Natural killer cell (primary cell): ENCODE measurements around the gene STK24. TPM values are rescaled to one million over a fixed set of nuclear protein-coding genes. Genes with fewer than 3 reads are reported as not detected.

ENCODE experiments used
- ATAC-seq, 3 donors: fragments of 150-1000 bp in 2 of 3; fragments of 200-7000 bp in 1 of 3; cut with Tn5 transposase; 1 replicate in 1 of 3; 2 replicates in 2 of 3; pipeline ENCODE4 v1.10.0; 2021; ENCODE audit warnings: mild to moderate bottlenecking in 2 of 3, moderate library complexity in 2 of 3
- DNase-seq, 2 donors: peaks; one replicate each; pipeline versions ENCODE4 v3.0.0 to v3.0.0-alpha.2; 2013 to 2021; ENCODE audit warnings: mixed read lengths in 1 of 2
- H3K27ac ChIP-seq: one replicate; pipeline ENCODE4 v1.5.1; 2013; ENCODE audit warnings: mild to moderate bottlenecking, low read length
- H3K27me3 ChIP-seq: one replicate; pipeline ENCODE4 v1.6.1; 2013; ENCODE audit warnings: low read length; ENCODE audit not compliant: control insufficient read depth, insufficient read depth
- H3K36me3 ChIP-seq: one replicate; pipeline ENCODE4 v1.6.1; 2013; ENCODE audit warnings: low read length; ENCODE audit not compliant: control insufficient read depth, insufficient read depth
- H3K4me1 ChIP-seq: one replicate; pipeline ENCODE4 v1.6.1; 2013; ENCODE audit warnings: low read length; ENCODE audit not compliant: control insufficient read depth, insufficient read depth
- H3K4me3 ChIP-seq: one replicate; pipeline ENCODE4 v1.5.1; 2013; ENCODE audit warnings: low read length
- H3K9me3 ChIP-seq: one replicate; pipeline ENCODE4 v1.6.1; 2013; ENCODE audit warnings: low read length; ENCODE audit not compliant: control insufficient read depth, insufficient read depth
- H3K27ac Mint-ChIP-seq, 2 donors: one replicate each; pipeline ENCODE4 v1.8.0; 2022; ENCODE audit warnings: mild to moderate bottlenecking in 2 of 2, mixed read lengths in 2 of 2, moderate library complexity in 1 of 2
- H3K27me3 Mint-ChIP-seq, 2 donors: one replicate each; pipeline ENCODE4 v1.8.0; 2022; ENCODE audit warnings: low read depth in 2 of 2, mixed read lengths in 2 of 2
- H3K36me3 Mint-ChIP-seq: one replicate; pipeline ENCODE4 v1.8.0; 2022; ENCODE audit warnings: mixed read lengths
- H3K4me1 Mint-ChIP-seq, 2 donors: one replicate each; pipeline ENCODE4 v1.8.0; 2022; ENCODE audit warnings: mixed read lengths in 2 of 2
- H3K4me3 Mint-ChIP-seq: one replicate; pipeline ENCODE4 v1.8.0; 2022; ENCODE audit warnings: mild to moderate bottlenecking, moderate library complexity, mixed read lengths
- H3K9me3 Mint-ChIP-seq, 2 donors: one replicate each; pipeline ENCODE4 v1.8.0; 2022; ENCODE audit warnings: mixed read lengths in 2 of 2
- CTCF ChIP-seq: fragments of 200-600 bp; IDR thresholded peaks from one replicate; pipeline ENCODE4 v1.8.0; 2022; ENCODE audit warnings: antibody characterized with exemption
- WGBS: methylation state at CpG from one replicate; pipeline ENCODE4 v1.1.7; 2013; ENCODE audit warnings: missing lambda C conversion rate; ENCODE audit not compliant: insufficient coverage; 5-methylcytosine and 5-hydroxymethylcytosine counted together
- intact Hi-C: fragments of 100-400 bp; cut with micrococcal nuclease; formaldehyde crosslinking; loops from one replicate; pipeline ENCODE4 v1.14.2; 2022
- total RNA-seq, 4 donors: library from RNA; stranded (reverse); fragments of 120-200 nt in 1 of 4; gene quantifications; one replicate each; pipeline versions ENCODE4 v1.2.3 to v1.2.4, GENCODE V29; 2013 to 2022

Gene STK24
- total RNA-seq, 3 donors from 2014 or later (not counting 1 experiment from before 2014, with no cell fraction given): 64.5 to 78.4 (median 70.4) TPM

DNA sequence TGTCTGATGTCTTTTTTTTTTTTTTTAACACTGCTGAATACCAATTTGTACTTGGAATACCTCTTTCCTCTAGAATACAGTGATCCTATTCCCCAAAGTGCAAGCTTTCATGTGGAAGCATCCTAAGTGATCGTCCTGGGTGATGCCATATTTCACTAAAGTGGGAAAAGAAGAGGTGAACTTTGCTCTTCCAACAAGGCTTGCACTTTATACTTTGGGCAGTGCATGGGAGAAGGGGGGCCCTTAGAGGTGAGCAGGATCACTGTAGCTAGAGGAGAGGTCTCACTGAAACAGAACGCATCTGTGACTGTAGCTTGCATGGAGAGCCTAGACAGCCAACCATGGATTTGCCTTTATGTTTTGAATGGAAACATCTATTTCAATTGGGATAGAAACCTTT is 173.8 kb downstream of the STK24 start:
- Histone ChIP-seq H3K27me3 (no peaks in the 10 kb centered on the region), H3K4me3 (no peak overlapping the region), H3K36me3 (no peaks in the 10 kb centered on the region), H3K4me1 (no peaks in the 10 kb centered on the region), H3K27ac (no peak overlapping the region), H3K9me3 (no peaks in the 10 kb centered on the region)
- no peak for DNase-seq
- Mint-ChIP-seq H3K36me3 (no peaks in the 10 kb centered on the region), H3K27ac (no peak overlapping the region), H3K4me3 (no peak overlapping the region), H3K9me3 (no peaks in the 10 kb centered on the region), H3K27me3 (peaks cover 0 to 5% of the 10 kb centered on the region in 2 donors), H3K4me1 (no peaks in the 10 kb centered on the region)
- intact Hi-C loops: no loop called here
- no peak for TF ChIP-seq CTCF
- no peak for ATAC-seq
- 87% methylated on average over 2 of the region's 2 CpGs for WGBS

- no peaks in the 10 kb centered on the region for H3K36me3 Mint-ChIP-seq
- no peaks in the 10 kb centered on the region for H3K9me3 ChIP-seq
- no peak overlapping the region for H3K27ac Mint-ChIP-seq
- intact Hi-C loops: no loop called here
- ATAC-seq (no peak), DNase-seq (no peak)
- H3K4me3 Mint-ChIP-seq: no peak overlapping the region
- no peaks in the 10 kb centered on the region for H3K9me3 Mint-ChIP-seq
- H3K4me1 ChIP-seq: no peaks in the 10 kb centered on the region
- TF ChIP-seq CTCF: no peak
- H3K27me3 Mint-ChIP-seq: peaks cover 0 to 5% of the 10 kb centered on the region in 2 donors
- no peaks in the 10 kb centered on the region for H3K36me3 ChIP-seq
- no peak overlapping the region for H3K4me3 ChIP-seq
- WGBS: 96% methylated on average over 13 of the region's 13 CpGs
- H3K27me3 ChIP-seq: no peaks in the 10 kb centered on the region
- H3K27ac ChIP-seq: no peak overlapping the region
- H3K4me1 Mint-ChIP-seq: no peaks in the 10 kb centered on the region
Observed at GRCh38 chr13:98401934-98402333, 175.0 kb downstream of the STK24 start.

DNA sequence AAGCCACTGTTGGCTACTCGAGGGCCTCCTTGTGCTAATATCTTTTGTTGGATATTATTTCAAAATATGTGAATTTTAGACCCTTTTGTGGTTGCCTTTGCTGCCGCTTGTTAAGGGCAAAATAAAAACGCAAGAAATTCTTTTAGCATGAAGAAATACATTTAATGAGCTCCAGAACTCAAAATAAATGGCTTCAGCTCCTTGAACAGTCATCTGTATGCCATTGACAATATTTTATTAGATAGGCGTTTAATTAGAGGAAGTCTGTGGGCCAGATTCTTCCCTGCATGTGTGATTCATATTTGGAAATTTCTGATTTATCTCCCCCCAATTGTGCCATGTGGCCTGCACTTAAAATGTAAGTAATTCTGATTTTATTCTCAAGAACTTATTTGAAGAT is 177.2 kb downstream of the STK24 start:
- H3K27ac ChIP-seq: no peak overlapping the region
- no peaks in the 10 kb centered on the region for H3K36me3 ChIP-seq
- Mint-ChIP-seq H3K4me3 (no peak overlapping the region), H3K27me3 (peaks cover 0 to 3% of the 10 kb centered on the region in 2 donors), H3K27ac (no peak overlapping the region), H3K9me3 (no peaks in the 10 kb centered on the region), H3K36me3 (no peaks in the 10 kb centered on the region), H3K4me1 (no peaks in the 10 kb centered on the region)
- no peak for TF ChIP-seq CTCF
- intact Hi-C loops: no loop called here
- DNase-seq (no peak), ATAC-seq (no peak)
- no peaks in the 10 kb centered on the region for H3K4me1 ChIP-seq
- 82% methylated on average over 2 of the region's 4 CpGs for WGBS
- no peaks in the 10 kb centered on the region for H3K27me3 ChIP-seq
- no peak overlapping the region for H3K4me3 ChIP-seq
- H3K9me3 ChIP-seq: no peaks in the 10 kb centered on the region

DNA sequence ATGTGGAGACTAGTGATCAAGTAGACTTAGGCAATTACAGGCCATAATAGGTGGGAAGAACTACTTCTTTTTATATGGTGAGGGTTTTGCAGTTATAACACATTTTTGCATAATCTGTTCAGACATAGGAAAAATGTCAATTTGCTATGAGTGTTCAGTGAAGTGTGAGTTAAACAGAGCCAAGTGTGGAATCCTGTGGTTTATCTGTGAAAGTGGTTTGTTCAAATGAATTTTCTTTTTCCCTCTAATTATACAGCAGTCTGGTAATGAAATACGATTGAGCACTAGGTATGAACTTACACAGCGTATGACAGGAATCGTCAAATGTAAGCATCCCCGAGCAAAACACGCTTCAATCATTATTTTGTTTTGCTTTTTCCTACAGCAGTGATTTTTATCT is 178.3 kb downstream of the STK24 start:
- Mint-ChIP-seq H3K27ac (no peak overlapping the region), H3K4me3 (no peak overlapping the region), H3K4me1 (no peaks in the 10 kb centered on the region), H3K27me3 (peaks cover 0 to 3% of the 10 kb centered on the region in 2 donors), H3K36me3 (no peaks in the 10 kb centered on the region), H3K9me3 (no peaks in the 10 kb centered on the region)
- no peak overlapping the region for H3K27ac ChIP-seq
- no peaks in the 10 kb centered on the region for H3K36me3 ChIP-seq
- DNase-seq (no peak), ATAC-seq (no peak)
- H3K4me1 ChIP-seq: no peaks in the 10 kb centered on the region
- H3K27me3 ChIP-seq: no peaks in the 10 kb centered on the region
- intact Hi-C loops: no loop called here
- TF ChIP-seq CTCF: no peak
- H3K9me3 ChIP-seq: no peaks in the 10 kb centered on the region
- no peak overlapping the region for H3K4me3 ChIP-seq
- WGBS: 94% methylated on average over 5 of the region's 5 CpGs
